Astrocyte of the cerebellum (primary cell): ENCODE measurements around the gene TP53AIP1.

Source experiments
- DNase-seq: peaks from one replicate; pipeline ENCODE4 v3.0.0-alpha.2; 2011; ENCODE audit warnings: low read depth
- H3K4me3 ChIP-seq: 2 replicates; pipeline ENCODE4 v1.5.1; 2011; ENCODE audit warnings: mild to moderate bottlenecking, low read depth, low read length, moderate library complexity
- in situ Hi-C: cut with HindIII; loops from 2 replicates; pipeline ENCODE4 v1.10.0; 2017; ENCODE audit warnings: low sequenced_read_pairs
- TF ChIP-seq, protein P1 (sequence below): IDR thresholded peaks from 2 replicates; pipeline ENCODE4 v1.5.1; 2012; ENCODE audit warnings: low read length, low read depth, moderate library complexity, mild to moderate bottlenecking; ENCODE audit errors: missing control alignments

TP53AIP1 gene

DNA sequence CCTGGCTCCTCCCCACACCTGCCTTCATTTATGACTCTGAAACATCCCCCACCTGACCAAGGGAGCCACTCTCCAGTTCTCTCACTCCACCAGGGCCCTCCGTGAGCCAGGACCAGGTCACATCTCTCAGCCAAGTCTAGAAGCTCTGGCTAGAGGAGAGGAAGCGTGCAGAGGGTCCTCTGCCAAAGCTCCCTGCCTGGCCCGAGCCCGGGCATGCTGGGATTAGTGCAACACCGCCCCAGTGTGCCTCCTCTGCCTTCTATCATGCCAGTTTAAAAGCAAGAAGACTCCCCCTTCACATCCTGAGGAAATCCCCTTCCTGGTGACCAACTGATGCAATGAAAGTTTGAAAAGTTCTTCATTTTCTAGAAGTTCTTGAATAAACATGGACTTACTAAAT is 23.5 kb downstream of the TP53AIP1 start:
- no peak for DNase-seq
- TF ChIP-seq, protein P1, sequence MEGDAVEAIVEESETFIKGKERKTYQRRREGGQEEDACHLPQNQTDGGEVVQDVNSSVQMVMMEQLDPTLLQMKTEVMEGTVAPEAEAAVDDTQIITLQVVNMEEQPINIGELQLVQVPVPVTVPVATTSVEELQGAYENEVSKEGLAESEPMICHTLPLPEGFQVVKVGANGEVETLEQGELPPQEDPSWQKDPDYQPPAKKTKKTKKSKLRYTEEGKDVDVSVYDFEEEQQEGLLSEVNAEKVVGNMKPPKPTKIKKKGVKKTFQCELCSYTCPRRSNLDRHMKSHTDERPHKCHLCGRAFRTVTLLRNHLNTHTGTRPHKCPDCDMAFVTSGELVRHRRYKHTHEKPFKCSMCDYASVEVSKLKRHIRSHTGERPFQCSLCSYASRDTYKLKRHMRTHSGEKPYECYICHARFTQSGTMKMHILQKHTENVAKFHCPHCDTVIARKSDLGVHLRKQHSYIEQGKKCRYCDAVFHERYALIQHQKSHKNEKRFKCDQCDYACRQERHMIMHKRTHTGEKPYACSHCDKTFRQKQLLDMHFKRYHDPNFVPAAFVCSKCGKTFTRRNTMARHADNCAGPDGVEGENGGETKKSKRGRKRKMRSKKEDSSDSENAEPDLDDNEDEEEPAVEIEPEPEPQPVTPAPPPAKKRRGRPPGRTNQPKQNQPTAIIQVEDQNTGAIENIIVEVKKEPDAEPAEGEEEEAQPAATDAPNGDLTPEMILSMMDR: no peak
- H3K4me3 ChIP-seq: no peak overlapping the region
- in situ Hi-C loops: no loop called here

DNA sequence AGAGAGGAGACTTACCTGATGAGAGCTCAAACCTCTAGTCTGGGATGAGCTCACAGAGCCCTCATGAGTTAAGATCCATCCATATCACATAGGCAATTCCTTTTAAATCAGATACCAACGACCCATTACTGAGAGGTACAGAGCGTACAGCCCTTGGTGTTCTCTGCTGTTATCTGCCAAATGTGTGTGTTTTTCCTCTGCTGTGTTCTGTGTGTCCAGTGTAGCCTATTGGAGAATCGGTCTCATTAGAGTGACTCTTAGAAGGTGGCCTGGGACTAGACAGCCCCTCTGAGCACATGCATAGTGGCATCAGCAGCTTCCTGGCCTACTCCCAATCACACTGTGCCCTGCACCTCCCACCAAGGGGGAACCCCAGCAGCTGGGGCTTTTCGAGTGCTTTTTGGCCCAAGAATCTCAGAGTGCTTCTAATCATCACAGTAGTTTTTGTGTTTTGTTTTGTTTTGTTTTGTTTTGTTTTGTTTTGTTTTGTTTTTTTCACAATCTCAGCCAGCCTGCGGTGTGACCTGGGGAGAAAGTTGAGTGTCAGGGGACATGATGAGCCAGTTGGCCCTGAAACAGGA is 25.4 kb downstream of the TP53AIP1 start:
- TF ChIP-seq, protein P1: no peak

DNA sequence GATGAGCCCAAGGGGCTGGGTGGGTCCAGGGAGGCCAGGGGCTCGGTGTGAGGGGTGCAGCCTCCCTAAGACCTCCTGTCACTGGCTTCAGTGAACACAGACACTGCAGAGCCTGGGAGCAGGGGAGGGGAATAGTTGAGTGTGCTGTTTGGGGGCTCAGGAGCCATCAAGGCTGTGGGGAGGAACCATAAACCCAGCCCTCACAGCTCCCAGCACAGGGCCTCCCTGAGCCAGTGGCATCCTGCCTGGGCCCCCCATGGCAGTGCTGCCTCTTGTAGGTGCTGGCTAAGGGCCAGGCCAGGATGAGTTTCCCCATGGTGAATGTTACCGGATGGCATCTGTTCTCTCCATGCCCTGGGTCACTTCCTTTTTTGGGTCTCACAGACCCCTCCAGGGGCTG is 26.0 kb downstream of the TP53AIP1 start:
- DNase-seq: no peak
- TF ChIP-seq, protein P1: no peak
- in situ Hi-C loops: no loop called here
- H3K4me3 ChIP-seq: no peak overlapping the region

More for the DNA sequence above, 25.4 kb downstream of the TP53AIP1 start:
- in situ Hi-C loops: no loop called here
- DNase-seq: no peak
- H3K4me3 ChIP-seq: no peak overlapping the region

DNA sequence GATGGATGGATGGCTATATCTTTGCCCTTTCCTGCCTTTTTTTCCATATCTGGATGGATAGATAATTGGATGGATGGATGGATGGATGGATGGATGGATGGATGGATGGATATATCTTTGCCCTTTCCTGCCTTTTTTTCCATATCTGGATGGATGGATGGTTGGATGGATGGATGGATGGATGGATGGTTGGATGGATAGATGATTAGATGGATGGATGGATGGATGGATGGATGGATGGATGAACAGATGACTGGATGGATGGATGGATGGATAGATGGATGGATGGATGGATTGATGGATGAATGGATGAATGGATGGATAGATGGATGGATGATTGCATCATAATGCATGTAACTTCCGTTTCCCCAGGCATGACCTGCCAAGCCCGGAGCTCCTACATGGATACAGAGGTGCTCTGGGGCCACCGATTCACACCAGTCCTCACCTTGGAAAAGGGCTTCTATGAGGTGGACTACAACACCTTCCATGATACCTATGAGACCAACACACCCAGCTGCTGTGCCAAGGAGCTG is 26.6 kb downstream of the TP53AIP1 start:
- TF ChIP-seq, protein P1: no peak
- in situ Hi-C loops: no loop called here
- no peak for DNase-seq

DNA sequence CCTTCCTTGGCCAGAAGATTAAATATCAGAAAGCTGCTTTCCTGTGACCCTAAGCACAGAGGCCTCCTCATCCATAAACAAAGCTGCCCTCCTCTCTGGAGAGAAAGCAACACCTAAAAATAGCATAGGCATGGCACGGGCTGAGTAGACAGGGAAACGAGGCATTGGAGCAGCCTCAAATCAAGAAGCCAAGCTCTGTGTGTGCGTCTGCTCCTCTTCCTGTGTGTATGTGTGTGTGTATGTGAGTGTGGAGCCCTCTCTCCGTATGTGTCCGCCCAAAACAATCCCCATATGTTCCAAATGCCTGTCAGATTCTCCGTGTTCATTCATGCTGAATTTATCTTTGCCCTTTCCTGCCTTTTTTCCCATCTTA is 27.5 kb downstream of the TP53AIP1 start:
- DNase-seq: no peak
- TF ChIP-seq, protein P1: no peak

More for the DNA sequence above, 26.6 kb downstream of the TP53AIP1 start:
- no peak overlapping the region for H3K4me3 ChIP-seq

DNA sequence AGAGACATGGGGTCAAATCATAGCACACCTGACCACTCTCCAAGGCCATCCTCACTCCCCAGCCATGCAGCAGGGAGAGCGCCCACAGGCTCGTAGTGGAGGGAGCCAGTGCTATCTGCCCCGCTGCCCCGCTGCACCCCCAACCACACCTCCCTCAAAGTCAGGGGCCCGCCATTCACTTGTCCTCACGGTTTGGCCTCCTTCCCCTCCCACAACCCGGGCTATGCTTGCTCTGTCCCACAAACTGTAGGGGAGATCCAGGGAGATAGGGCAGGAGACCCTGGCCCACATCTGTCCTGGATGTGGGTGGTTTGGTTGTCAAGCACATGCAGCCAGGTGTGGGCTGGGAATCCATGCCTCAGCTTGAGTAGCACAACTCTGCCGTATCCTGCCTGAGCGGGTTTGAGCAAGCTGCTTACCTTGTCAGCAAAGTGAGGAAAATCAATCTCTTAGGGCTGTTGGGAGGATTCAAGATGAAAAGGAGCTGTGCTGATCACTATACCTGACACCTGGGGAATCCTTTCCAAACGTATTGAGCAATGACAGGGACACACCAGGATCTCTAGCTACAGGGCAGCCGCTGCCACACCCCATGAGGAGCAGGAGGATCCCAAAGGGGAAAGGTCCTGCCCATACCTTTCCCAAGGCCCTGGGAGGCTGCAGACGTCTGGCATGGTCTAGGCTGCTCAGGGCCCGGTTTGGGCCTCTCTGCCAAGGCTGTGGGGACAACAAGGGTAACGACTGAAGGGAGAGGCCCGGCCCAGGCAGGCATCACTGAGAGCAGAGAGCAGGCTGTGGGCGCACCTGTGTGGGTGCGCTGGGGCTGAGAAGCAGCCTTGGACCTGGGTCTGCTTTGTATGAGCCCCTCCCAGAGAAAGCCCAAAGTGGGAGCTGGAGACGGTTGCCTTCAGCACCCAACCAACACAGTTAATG is 28.2 kb downstream of the TP53AIP1 start:
- in situ Hi-C loops: no loop called here
- TF ChIP-seq, protein P1: no peak
- no peak for DNase-seq
- H3K4me3 ChIP-seq: no peak overlapping the region

More for the DNA sequence above, 27.5 kb downstream of the TP53AIP1 start:
- in situ Hi-C loops: no loop called here
- no peak overlapping the region for H3K4me3 ChIP-seq
